SHP77 (cell line): ENCODE data around the gene RAMP1.
"Not testable (repeated sequence)": the region's sequence is repeated elsewhere in the genome, so short reads cannot be mapped to it uniquely, and the experiment has no call there.

Experiments used
- DNase-seq, 2 experiments: peaks; one replicate each; lab custom pipeline; 2025; lab: John Stamatoyannopoulos, UW

The RAMP1 gene

GRCh38 chr2:237863689-237864443 is 4.4 kb downstream of the RAMP1 start:
- DNase-seq, result no peak

GRCh38 chr2:237864444-237864931 is 5.1 kb downstream of the RAMP1 start:
- no peak for DNase-seq

GRCh38 chr2:237864940-237865622 is 5.7 kb downstream of the RAMP1 start:
- no peak for DNase-seq

GRCh38 chr2:237865623-237866041 is 6.2 kb downstream of the RAMP1 start:
- peak; percentile 16 to 20 for DNase-seq

GRCh38 chr2:237866101-237866621 is 6.7 kb downstream of the RAMP1 start:
- no peak for DNase-seq

- DNase-seq, result no peak
These were observed 8.0 kb downstream of the RAMP1 start for GRCh38 chr2:237867465-237867864.

GRCh38 chr2:237868074-237868473 is 8.7 kb downstream of the RAMP1 start:
- DNase-seq, result not testable (repeated sequence)

GRCh38 chr2:237868631-237869342 is 9.4 kb downstream of the RAMP1 start:
- DNase-seq, result no peak

- DNase-seq, result no peak
These were observed 10.1 kb downstream of the RAMP1 start for GRCh38 chr2:237869343-237870102.

GRCh38 chr2:237870126-237870525 is 10.7 kb downstream of the RAMP1 start:
- DNase-seq, result no peak

- no peak for DNase-seq
These were observed 11.6 kb downstream of the RAMP1 start for GRCh38 chr2:237870754-237871651.

- DNase-seq, result no peak
These were observed 12.9 kb downstream of the RAMP1 start for GRCh38 chr2:237872178-237872887.

- DNase-seq, result no peak
These were observed 14.0 kb downstream of the RAMP1 start for GRCh38 chr2:237873421-237873831.

- DNase-seq, result no peak
These were observed 14.6 kb downstream of the RAMP1 start for GRCh38 chr2:237873897-237874551.

- DNase-seq, result no peak
These were observed 15.2 kb downstream of the RAMP1 start for GRCh38 chr2:237874585-237875161.

- DNase-seq, result no peak
These were observed 16.0 kb downstream of the RAMP1 start for GRCh38 chr2:237875256-237876060.

- DNase-seq, result no peak
These were observed 16.7 kb downstream of the RAMP1 start for GRCh38 chr2:237876061-237876526.

- no peak for DNase-seq
These were observed 17.1 kb downstream of the RAMP1 start for GRCh38 chr2:237876532-237876931.
